Sigmoid colon (tissue), 4 donors: ENCODE data around the gene B4GALT2.

Experiments
- EP300 ChIP-seq, 4 donors: sonication (generic); formaldehyde crosslinking; IDR thresholded peaks; one replicate each; pipeline ENCODE4 v1.6.1; 2017; ENCODE audit warnings: antibody characterized with exemption in 4 of 4
- POLR2A ChIP-seq, 2 donors: fragments of 450-650 bp; IDR thresholded peaks; one replicate each; pipeline ENCODE4 v1.6.1; 2016; ENCODE audit warnings: antibody characterized with exemption in 2 of 2, mild to moderate bottlenecking in 2 of 2, moderate library complexity in 2 of 2
- POLR2AphosphoS5 ChIP-seq, 4 donors: sonication (generic); formaldehyde crosslinking; IDR thresholded peaks; one replicate each; pipeline ENCODE4 v1.6.1; 2017; ENCODE audit warnings: antibody characterized with exemption in 4 of 4
- TF ChIP-seq, protein P1 (sequence below), 4 experiments: fragments of 450-650 bp in 3 of 4; fragments of 200-600 bp in 1 of 4; IDR thresholded peaks; one replicate each; pipeline ENCODE4 v1.5.1; 2016 to 2019; ENCODE audit warnings: antibody characterized with exemption in 4 of 4, mild to moderate bottlenecking in 3 of 4, moderate library complexity in 2 of 4

- TF ChIP-seq, protein P1, sequence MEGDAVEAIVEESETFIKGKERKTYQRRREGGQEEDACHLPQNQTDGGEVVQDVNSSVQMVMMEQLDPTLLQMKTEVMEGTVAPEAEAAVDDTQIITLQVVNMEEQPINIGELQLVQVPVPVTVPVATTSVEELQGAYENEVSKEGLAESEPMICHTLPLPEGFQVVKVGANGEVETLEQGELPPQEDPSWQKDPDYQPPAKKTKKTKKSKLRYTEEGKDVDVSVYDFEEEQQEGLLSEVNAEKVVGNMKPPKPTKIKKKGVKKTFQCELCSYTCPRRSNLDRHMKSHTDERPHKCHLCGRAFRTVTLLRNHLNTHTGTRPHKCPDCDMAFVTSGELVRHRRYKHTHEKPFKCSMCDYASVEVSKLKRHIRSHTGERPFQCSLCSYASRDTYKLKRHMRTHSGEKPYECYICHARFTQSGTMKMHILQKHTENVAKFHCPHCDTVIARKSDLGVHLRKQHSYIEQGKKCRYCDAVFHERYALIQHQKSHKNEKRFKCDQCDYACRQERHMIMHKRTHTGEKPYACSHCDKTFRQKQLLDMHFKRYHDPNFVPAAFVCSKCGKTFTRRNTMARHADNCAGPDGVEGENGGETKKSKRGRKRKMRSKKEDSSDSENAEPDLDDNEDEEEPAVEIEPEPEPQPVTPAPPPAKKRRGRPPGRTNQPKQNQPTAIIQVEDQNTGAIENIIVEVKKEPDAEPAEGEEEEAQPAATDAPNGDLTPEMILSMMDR (IDR thresholded peaks at IDR 0.05), result no peak
- TF ChIP-seq EP300 (IDR thresholded peaks at IDR 0.05), result no peak
- no peak for TF ChIP-seq POLR2A (IDR thresholded peaks at IDR 0.05)
- TF ChIP-seq POLR2AphosphoS5 (IDR thresholded peaks at IDR 0.05), result no peak
These were observed 45.3 kb downstream of the B4GALT2 start for GRCh38 chr1:44024031-44024902.
